Measurements from ENCODE around the gene CGRRF1.

DNA sequence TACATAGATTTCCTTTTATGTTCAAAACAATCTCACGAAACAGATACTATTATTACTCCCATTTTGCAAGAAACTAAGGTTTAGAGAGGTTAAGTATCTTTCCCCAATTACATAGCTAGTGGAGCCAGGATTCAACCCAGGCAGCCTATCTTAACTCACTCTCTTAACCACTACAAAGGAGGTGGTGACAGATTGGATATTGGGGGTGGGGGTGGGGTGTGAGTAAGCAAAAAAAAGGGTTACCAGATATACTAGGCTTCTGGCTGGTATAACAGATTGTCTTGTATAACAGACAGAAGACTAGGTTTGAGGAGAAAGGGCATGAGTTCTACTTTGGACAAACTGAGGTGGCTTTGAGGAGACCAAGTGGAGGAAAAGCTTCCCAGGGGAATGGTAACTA is 23.0 kb upstream of the CGRRF1 start:
- TF ChIP-seq, protein P1, sequence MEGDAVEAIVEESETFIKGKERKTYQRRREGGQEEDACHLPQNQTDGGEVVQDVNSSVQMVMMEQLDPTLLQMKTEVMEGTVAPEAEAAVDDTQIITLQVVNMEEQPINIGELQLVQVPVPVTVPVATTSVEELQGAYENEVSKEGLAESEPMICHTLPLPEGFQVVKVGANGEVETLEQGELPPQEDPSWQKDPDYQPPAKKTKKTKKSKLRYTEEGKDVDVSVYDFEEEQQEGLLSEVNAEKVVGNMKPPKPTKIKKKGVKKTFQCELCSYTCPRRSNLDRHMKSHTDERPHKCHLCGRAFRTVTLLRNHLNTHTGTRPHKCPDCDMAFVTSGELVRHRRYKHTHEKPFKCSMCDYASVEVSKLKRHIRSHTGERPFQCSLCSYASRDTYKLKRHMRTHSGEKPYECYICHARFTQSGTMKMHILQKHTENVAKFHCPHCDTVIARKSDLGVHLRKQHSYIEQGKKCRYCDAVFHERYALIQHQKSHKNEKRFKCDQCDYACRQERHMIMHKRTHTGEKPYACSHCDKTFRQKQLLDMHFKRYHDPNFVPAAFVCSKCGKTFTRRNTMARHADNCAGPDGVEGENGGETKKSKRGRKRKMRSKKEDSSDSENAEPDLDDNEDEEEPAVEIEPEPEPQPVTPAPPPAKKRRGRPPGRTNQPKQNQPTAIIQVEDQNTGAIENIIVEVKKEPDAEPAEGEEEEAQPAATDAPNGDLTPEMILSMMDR (IDR thresholded peaks at IDR 0.05): no peak
- no peak for TF ChIP-seq EP300 (IDR thresholded peaks at IDR 0.05)
- TF ChIP-seq POLR2A (IDR thresholded peaks at IDR 0.05): no peak
